ENCODE results near the gene PTPRH.

DNA sequence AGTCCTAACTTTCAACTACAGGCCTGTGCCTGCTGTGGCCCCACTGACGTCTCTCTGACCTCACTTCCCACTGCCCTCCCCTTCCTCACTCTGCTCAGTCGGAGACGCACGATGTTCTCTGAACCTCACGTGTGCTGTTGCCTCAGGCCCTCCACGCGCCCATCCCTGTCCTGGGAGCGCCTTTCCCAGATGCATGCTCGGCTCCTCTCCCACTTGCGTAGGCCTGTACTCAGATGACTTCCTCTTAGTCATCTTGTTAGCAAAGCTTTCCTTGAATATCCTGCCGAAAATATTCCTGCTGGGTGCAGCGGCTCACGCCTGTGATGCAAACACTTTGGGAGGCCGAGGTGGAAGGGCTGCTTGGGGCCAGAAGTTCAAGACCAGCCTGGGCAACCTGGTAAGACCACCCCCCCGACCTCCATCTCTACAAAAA, 19.9 kb downstream of the PTPRH start:
- no peak for TF ChIP-seq POLR2A (IDR thresholded peaks at IDR 0.05; ENCODE audit: low read depth, low read length)
- TF ChIP-seq TAF1 (IDR thresholded peaks at IDR 0.05; ENCODE audit: low read depth, low read length): no peak
- no peak for TF ChIP-seq POLR2AphosphoS5 (IDR thresholded peaks at IDR 0.05; ENCODE audit: low read depth, low read length)
- no peak for TF ChIP-seq SPI1 (IDR thresholded peaks at IDR 0.05; ENCODE audit: low read depth, low read length)
- TF ChIP-seq PAX5 (IDR thresholded peaks at IDR 0.05; ENCODE audit: insufficient read depth, low read length, severe bottlenecking): no peak
- TF ChIP-seq POU2F2 (IDR thresholded peaks at IDR 0.05; ENCODE audit: low read depth, low read length): no peak
